GM23338 (cell line): ENCODE measurements around the gene KLK12. TPM values are rescaled to one million over a fixed set of nuclear protein-coding genes. Genes with fewer than 3 reads are reported as not detected.

Experiments
- ATAC-seq: fragments of 200-7000 bp; cut with Tn5 transposase; 3 replicates; pipeline ENCODE4 v1.9.1; 2020
- DNase-seq: peaks from one replicate; pipeline ENCODE4 v3.0.0-alpha.2; 2015; ENCODE audit warnings: low spot score
- H2AFZ ChIP-seq: fragments of 200-600 bp; sonication (generic); 2 replicates; pipeline ENCODE4 v1.8.0; 2016; ENCODE audit warnings: antibody characterized with exemption, mild to moderate bottlenecking, moderate library complexity
- H3F3A ChIP-seq: fragments of 200-600 bp; sonication (generic); replicated peaks from 2 replicates; pipeline ENCODE4 v1.8.0; 2017; ENCODE audit warnings: antibody characterized with exemption, mixed run types, low read depth
- H3K27ac ChIP-seq: fragments of 200-600 bp; sonication (generic); 2 replicates; pipeline ENCODE4 v1.6.1; 2016; ENCODE audit warnings: low read depth
- H3K27me3 ChIP-seq: fragments of 200-600 bp; sonication (generic); 2 replicates; pipeline ENCODE4 v1.8.0; 2016; ENCODE audit warnings: mild to moderate bottlenecking, mixed run types, moderate library complexity; ENCODE audit not compliant: insufficient read depth
- H3K36me3 ChIP-seq: fragments of 200-600 bp; sonication (generic); 2 replicates; pipeline ENCODE4 v1.8.0; 2016; ENCODE audit warnings: mild to moderate bottlenecking; ENCODE audit not compliant: insufficient read depth
- H3K4me1 ChIP-seq: fragments of 200-600 bp; sonication (generic); 2 replicates; pipeline ENCODE4 v1.8.0; 2016; ENCODE audit warnings: mild to moderate bottlenecking, moderate library complexity; ENCODE audit not compliant: insufficient read depth
- H3K4me2 ChIP-seq: fragments of 200-600 bp; sonication (generic); 2 replicates; pipeline ENCODE4 v1.7.1; 2017; ENCODE audit warnings: mixed run types
- H3K4me3 ChIP-seq: fragments of 200-600 bp; sonication (generic); 2 replicates; pipeline ENCODE4 v1.6.1; 2016; ENCODE audit warnings: mixed run types
- H3K79me2 ChIP-seq: fragments of 200-600 bp; sonication (generic); replicated peaks from 2 replicates; pipeline ENCODE4 v1.8.0; 2017; ENCODE audit warnings: mild to moderate bottlenecking; ENCODE audit not compliant: insufficient read depth
- H3K9me2 ChIP-seq: fragments of 200-600 bp; sonication (generic); 2 replicates; pipeline ENCODE4 v1.8.0; 2017; ENCODE audit not compliant: insufficient read depth
- H4K20me1 ChIP-seq: fragments of 200-600 bp; sonication (generic); replicated peaks from 2 replicates; pipeline ENCODE4 v1.8.0; 2017; ENCODE audit warnings: mild to moderate bottlenecking; ENCODE audit not compliant: insufficient read depth
- H3K27ac Mint-ChIP-seq: 2 replicates; pipeline ENCODE4 v1.8.0; 2020; ENCODE audit warnings: inconsistent platforms, mild to moderate bottlenecking, moderate library complexity, mixed read lengths
- H3K27me3 Mint-ChIP-seq: 3 replicates; pipeline ENCODE4 v1.8.0; 2022; ENCODE audit warnings: low read depth, mild to moderate bottlenecking, moderate library complexity, mixed read lengths, inconsistent platforms; ENCODE audit not compliant: insufficient read depth, poor library complexity
- H3K36me3 Mint-ChIP-seq: 3 replicates; pipeline ENCODE4 v1.8.0; 2021; ENCODE audit warnings: low read depth, mild to moderate bottlenecking, inconsistent platforms, moderate library complexity, mixed read lengths
- H3K4me1 Mint-ChIP-seq: 3 replicates; pipeline ENCODE4 v1.8.0; 2020; ENCODE audit warnings: mild to moderate bottlenecking, inconsistent platforms, mixed read lengths
- H3K4me3 Mint-ChIP-seq: 3 replicates; pipeline ENCODE4 v1.8.0; 2021; ENCODE audit warnings: moderate library complexity, mild to moderate bottlenecking, inconsistent platforms, mixed read lengths
- H3K9me3 Mint-ChIP-seq: 3 replicates; pipeline ENCODE4 v1.8.0; 2020; ENCODE audit warnings: moderate library complexity, mild to moderate bottlenecking, inconsistent platforms, mixed read lengths
- CREB1 ChIP-seq: fragments of 250-450 bp; sonication (Bioruptor Pico); IDR thresholded peaks from 2 replicates; pipeline ENCODE4 v1.5.0; 2020; ENCODE audit warnings: low read depth, mild to moderate bottlenecking, moderate library complexity
- ETS1 ChIP-seq: IDR thresholded peaks from 2 replicates; pipeline ENCODE4 v1.6.1; 2016; ENCODE audit warnings: antibody characterized with exemption
- EZH2 ChIP-seq: fragments of 200-600 bp; sonication (generic); IDR thresholded peaks from one replicate; pipeline ENCODE4 v1.8.0; 2017; ENCODE audit warnings: antibody characterized with exemption, mild to moderate bottlenecking, low read depth; ENCODE audit not compliant: unreplicated experiment
- JUNB ChIP-seq: IDR thresholded peaks from one replicate; pipeline ENCODE4 v1.6.1; 2016; ENCODE audit warnings: antibody characterized with exemption; ENCODE audit not compliant: unreplicated experiment
- NANOG ChIP-seq: IDR thresholded peaks from 2 replicates; pipeline ENCODE4 v1.6.1; 2016; ENCODE audit warnings: antibody characterized with exemption, borderline replicate concordance
- POLR2AphosphoS5 ChIP-seq: IDR thresholded peaks from 2 replicates; pipeline ENCODE4 v1.6.1; 2016; ENCODE audit warnings: antibody characterized with exemption, low read depth
- STAT1 ChIP-seq: IDR thresholded peaks from one replicate; pipeline ENCODE4 v1.6.1; 2016; ENCODE audit warnings: antibody characterized with exemption; ENCODE audit not compliant: unreplicated experiment
- ZNF462 ChIP-seq: fragments of 250-450 bp; sonication (Bioruptor Pico); IDR thresholded peaks from 2 replicates; pipeline ENCODE4 v1.5.0; 2020; ENCODE audit warnings: mild to moderate bottlenecking, moderate library complexity
- polyA plus RNA-seq: library from polyadenylated mRNA; unstranded; fragments of >200 nt; fragmentation: Nextera tagmentation; extraction: Ambion mirVana; gene quantifications from 2 replicates; pipeline ENCODE4 v1.2.1, GENCODE V29; 2016
- total RNA-seq: library from RNA; depleted of rRNA; stranded (reverse); fragments of >200 nt; shearing (Covaris generic); gene quantifications from 2 replicates; pipeline ENCODE4 v1.2.3, GENCODE V29; 2014

The KLK12 gene
- total and polyA plus RNA-seq, 2 experiments from 2014 or later: not detected

- no peak for TF ChIP-seq ZNF462 (CRISPR knock-in tag)
- TF ChIP-seq CREB1 (CRISPR knock-in tag): no peak
- TF ChIP-seq NANOG: no peak
- no peak for TF ChIP-seq ETS1
- no peak for TF ChIP-seq STAT1
- TF ChIP-seq JUNB: no peak
Observed at GRCh38 chr19:51081476-51081875, 46.7 kb upstream of the KLK12 start (continued).

- Mint-ChIP-seq H3K27me3 (peaks cover 19% of the 10 kb centered on the region), H3K4me3 (no peak overlapping the region), H3K36me3 (no peaks in the 10 kb centered on the region; the same call in 2 of the 3 replicates), H3K27ac (no peak overlapping the region), H3K4me1 (peaks cover 24% of the 10 kb centered on the region), H3K9me3 (no peaks in the 10 kb centered on the region)
- H3K4me2 ChIP-seq: no peak overlapping the region
- H3K27me3 ChIP-seq: no peaks in the 10 kb centered on the region
- no peak overlapping the region for H2AFZ ChIP-seq
- H4K20me1 ChIP-seq: no peaks in the 10 kb centered on the region
- peaks cover 6% of the 10 kb centered on the region; the same call in 1 of the 2 replicates for H3K4me1 ChIP-seq
- H3K9me2 ChIP-seq: no peaks in the 10 kb centered on the region
- H3K4me3 ChIP-seq: no peak overlapping the region
- H3K27ac ChIP-seq: no peak overlapping the region
- H3K36me3 ChIP-seq: no peaks in the 10 kb centered on the region
- H3K79me2 ChIP-seq: no peaks in the 10 kb centered on the region
- no peak for DNase-seq
- ATAC-seq: no peak
- H3F3A ChIP-seq: no peaks in the 10 kb centered on the region
- TF ChIP-seq POLR2AphosphoS5: no peak
- TF ChIP-seq NANOG: no peak
- TF ChIP-seq EZH2: no peak
- TF ChIP-seq ZNF462 (CRISPR knock-in tag): no peak
Observed at GRCh38 chr19:51079481-51080110, 44.8 kb upstream of the KLK12 start.
